ENCODE data around the gene CCL26.
"Not testable (repeated sequence)": the region's sequence is repeated elsewhere in the genome, so short reads cannot be mapped to it uniquely, and the experiment has no call there.

The CCL26 gene

GRCh38 chr7:75789361-75789924, 17.4 kb upstream of the CCL26 start:
- DNase-seq, result no peak

- DNase-seq, result not testable (repeated sequence)
These were observed 16.3 kb upstream of the CCL26 start for GRCh38 chr7:75788154-75788847.

GRCh38 chr7:75783058-75783457, 11.0 kb upstream of the CCL26 start:
- not testable (repeated sequence) for DNase-seq

GRCh38 chr7:75780647-75781273, 8.7 kb upstream of the CCL26 start:
- DNase-seq, result not testable (repeated sequence)

- DNase-seq, result not testable (repeated sequence)
These were observed 7.5 kb upstream of the CCL26 start for GRCh38 chr7:75779516-75779915.

- not testable (repeated sequence) for DNase-seq
These were observed 7.0 kb upstream of the CCL26 start for GRCh38 chr7:75779035-75779434.

GRCh38 chr7:75776295-75776971, 4.4 kb upstream of the CCL26 start:
- DNase-seq, result peak in 3 of 5 experiments; percentile 19 to 95 (median 50)

GRCh38 chr7:75773958-75774357, 1.9 kb upstream of the CCL26 start:
- not testable (repeated sequence) for DNase-seq

GRCh38 chr7:75771224-75771623, 787 bp downstream of the CCL26 start:
- no peak for DNase-seq

- peak in 2 of 5 experiments; percentile 34 to 68 for DNase-seq
These were observed 9.6 kb downstream of the CCL26 start for GRCh38 chr7:75762350-75762917.

GRCh38 chr7:75761801-75762200, 10.2 kb downstream of the CCL26 start:
- not testable (repeated sequence) for DNase-seq

GRCh38 chr7:75758491-75758890, 13.5 kb downstream of the CCL26 start:
- no peak for DNase-seq

- DNase-seq, result no peak
These were observed 14.2 kb downstream of the CCL26 start for GRCh38 chr7:75757860-75758259.

GRCh38 chr7:75756991-75757676, 14.9 kb downstream of the CCL26 start:
- peak in 1 of 5 experiments; percentile 17 for DNase-seq

- DNase-seq, result no peak
These were observed 15.6 kb downstream of the CCL26 start for GRCh38 chr7:75756206-75756990.

- DNase-seq, result no peak
These were observed 28.6 kb downstream of the CCL26 start for GRCh38 chr7:75743455-75743859.

GRCh38 chr7:75740846-75741497, 31.0 kb downstream of the CCL26 start:
- no peak for DNase-seq

- DNase-seq, result peak in 1 of 5 experiments; percentile 86
These were observed 32.0 kb downstream of the CCL26 start for GRCh38 chr7:75739796-75740672.

- peak; percentile 99 to 100 (median 99) for DNase-seq
These were observed 32.8 kb downstream of the CCL26 start for GRCh38 chr7:75738975-75739795.
